Neutrophil (primary cell): ENCODE results near the gene GIPC2.
A peak's percentile ranks its signal among the peaks of the same experiment; 100 is the strongest.

Source experiments
- H3K27ac ChIP-seq: fragments of 200-600 bp; sonication (generic); 2 replicates; pipeline ENCODE4 v1.5.1; 2016; ENCODE audit warnings: mild to moderate bottlenecking, moderate library complexity
- H3K27me3 ChIP-seq: fragments of 200-600 bp; sonication (generic); 2 replicates; pipeline ENCODE4 v1.6.0; 2016; ENCODE audit warnings: mild to moderate bottlenecking
- H3K36me3 ChIP-seq: fragments of 200-600 bp; sonication (generic); 2 replicates; pipeline ENCODE4 v1.5.1; 2017
- H3K4me1 ChIP-seq, 2 experiments: fragments of 200-600 bp in 1 of 2; sonication (generic) in 1 of 2; 1 replicate in 1 of 2; 2 replicates in 1 of 2; pipeline versions ENCODE4 v1.5.1 to v1.6.1; 2013 to 2016; ENCODE audit warnings: low read depth in 1 of 2, low read length in 1 of 2, mild to moderate bottlenecking in 1 of 2, moderate library complexity in 1 of 2; ENCODE audit not compliant: control insufficient read depth in 1 of 2, insufficient read depth in 1 of 2
- H3K4me3 ChIP-seq, 2 experiments: fragments of 200-600 bp in 1 of 2; sonication (generic) in 1 of 2; 1 replicate in 1 of 2; 2 replicates in 1 of 2; pipeline ENCODE4 v1.5.1; 2013 to 2016; ENCODE audit warnings: low read depth in 1 of 2, low read length in 1 of 2, mild to moderate bottlenecking in 1 of 2, moderate library complexity in 1 of 2
- H3K9me3 ChIP-seq: fragments of 200-600 bp; sonication (generic); 2 replicates; pipeline ENCODE4 v1.5.1; 2016
- TF ChIP-seq, protein P1 (sequence below): fragments of 200-600 bp; sonication (generic); IDR thresholded peaks from 2 replicates; pipeline ENCODE4 v1.5.1; 2016; ENCODE audit warnings: antibody characterized with exemption

Gene GIPC2

DNA sequence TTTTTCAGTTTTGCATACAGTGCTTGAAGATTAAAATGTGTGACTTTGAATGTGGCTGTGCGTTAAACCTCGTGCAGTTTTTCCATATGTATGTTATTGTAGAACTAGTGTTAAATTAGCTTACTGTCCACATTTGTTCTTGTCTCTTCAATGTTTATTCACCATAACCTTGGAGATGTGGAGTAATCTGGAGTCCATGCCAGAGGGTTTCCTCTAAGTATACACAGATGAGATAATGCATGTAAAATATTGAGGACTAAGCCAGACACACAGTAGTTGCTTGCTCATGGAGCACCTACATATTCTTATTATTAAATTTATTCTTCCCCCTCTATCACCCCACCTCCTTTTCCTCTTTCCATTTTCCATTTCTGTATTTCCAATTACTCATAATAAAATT, 7.7 kb upstream of the GIPC2 start:
- no peak overlapping the region for H3K27ac ChIP-seq
- TF ChIP-seq, protein P1, sequence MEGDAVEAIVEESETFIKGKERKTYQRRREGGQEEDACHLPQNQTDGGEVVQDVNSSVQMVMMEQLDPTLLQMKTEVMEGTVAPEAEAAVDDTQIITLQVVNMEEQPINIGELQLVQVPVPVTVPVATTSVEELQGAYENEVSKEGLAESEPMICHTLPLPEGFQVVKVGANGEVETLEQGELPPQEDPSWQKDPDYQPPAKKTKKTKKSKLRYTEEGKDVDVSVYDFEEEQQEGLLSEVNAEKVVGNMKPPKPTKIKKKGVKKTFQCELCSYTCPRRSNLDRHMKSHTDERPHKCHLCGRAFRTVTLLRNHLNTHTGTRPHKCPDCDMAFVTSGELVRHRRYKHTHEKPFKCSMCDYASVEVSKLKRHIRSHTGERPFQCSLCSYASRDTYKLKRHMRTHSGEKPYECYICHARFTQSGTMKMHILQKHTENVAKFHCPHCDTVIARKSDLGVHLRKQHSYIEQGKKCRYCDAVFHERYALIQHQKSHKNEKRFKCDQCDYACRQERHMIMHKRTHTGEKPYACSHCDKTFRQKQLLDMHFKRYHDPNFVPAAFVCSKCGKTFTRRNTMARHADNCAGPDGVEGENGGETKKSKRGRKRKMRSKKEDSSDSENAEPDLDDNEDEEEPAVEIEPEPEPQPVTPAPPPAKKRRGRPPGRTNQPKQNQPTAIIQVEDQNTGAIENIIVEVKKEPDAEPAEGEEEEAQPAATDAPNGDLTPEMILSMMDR, result no peak
- no peaks in the 10 kb centered on the region for H3K4me1 ChIP-seq

DNA sequence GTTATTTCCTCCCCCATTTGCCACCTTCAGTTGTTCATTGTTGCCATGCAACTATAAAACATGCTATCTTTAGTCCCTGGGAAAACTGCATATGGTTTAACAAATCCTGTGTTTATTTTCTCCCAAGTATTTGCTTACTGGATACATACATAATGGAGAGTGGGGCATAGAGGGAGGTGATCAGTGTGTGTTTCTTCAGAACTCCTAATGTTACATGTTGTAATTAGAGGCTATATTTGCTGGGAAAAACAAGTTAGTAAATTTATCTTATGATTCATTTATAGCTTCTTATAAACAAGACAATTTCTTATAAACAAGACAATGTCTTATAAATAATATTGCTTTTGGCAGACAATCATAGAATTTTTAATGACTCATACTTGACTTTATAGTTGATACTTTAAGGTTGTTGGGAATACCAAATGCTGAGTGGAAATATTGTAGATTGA, 7.3 kb upstream of the GIPC2 start:
- Histone ChIP-seq H3K4me3 (no peak overlapping the region), H3K27ac (no peak overlapping the region), H3K9me3 (no peaks in the 10 kb centered on the region), H3K27me3 (peaks cover 9% of the 10 kb centered on the region), H3K36me3 (no peaks in the 10 kb centered on the region), H3K4me1 (no peaks in the 10 kb centered on the region)
- TF ChIP-seq, protein P1, result no peak

More for the DNA sequence above, 7.7 kb upstream of the GIPC2 start:
- Histone ChIP-seq H3K4me3 (no peak overlapping the region), H3K9me3 (no peaks in the 10 kb centered on the region), H3K36me3 (no peaks in the 10 kb centered on the region), H3K27me3 (peaks cover 5% of the 10 kb centered on the region)

DNA sequence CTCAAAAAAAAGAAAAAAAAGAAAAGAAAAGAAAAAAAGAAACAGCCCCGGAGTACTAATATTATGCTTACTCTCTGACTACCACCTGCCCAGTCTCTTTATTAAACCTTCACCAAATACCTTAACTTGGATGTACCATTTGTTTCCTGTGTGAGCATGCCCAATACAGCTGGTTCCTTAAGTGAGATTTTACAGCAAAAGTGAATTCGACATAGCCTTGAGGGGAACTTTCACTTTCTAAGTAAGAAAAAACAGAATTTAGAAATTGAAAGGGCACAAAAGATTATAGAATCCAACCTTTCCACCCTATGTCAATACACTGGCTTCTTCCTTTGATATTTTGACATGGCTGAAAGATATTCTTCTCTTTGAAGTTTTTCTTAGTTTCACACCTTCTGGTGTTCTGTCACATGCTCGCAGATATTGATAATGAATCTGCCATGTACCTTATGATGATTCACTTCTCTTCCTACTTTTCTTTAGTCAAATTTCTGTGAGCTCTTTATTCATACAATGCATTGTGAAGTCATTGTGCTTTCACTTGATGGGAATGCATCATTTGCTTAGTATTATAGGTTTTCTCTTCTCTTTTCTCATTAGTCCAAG, 5.2 kb upstream of the GIPC2 start:
- H3K4me3 ChIP-seq, result no peak overlapping the region
- H3K27me3 ChIP-seq, result peaks cover 30% of the 10 kb centered on the region
- H3K4me1 ChIP-seq, result peaks cover 3 to 4% of the 10 kb centered on the region in 2 experiments
- no peaks in the 10 kb centered on the region for H3K36me3 ChIP-seq
- no peaks in the 10 kb centered on the region for H3K9me3 ChIP-seq
- TF ChIP-seq, protein P1, result no peak
- no peak overlapping the region for H3K27ac ChIP-seq

DNA sequence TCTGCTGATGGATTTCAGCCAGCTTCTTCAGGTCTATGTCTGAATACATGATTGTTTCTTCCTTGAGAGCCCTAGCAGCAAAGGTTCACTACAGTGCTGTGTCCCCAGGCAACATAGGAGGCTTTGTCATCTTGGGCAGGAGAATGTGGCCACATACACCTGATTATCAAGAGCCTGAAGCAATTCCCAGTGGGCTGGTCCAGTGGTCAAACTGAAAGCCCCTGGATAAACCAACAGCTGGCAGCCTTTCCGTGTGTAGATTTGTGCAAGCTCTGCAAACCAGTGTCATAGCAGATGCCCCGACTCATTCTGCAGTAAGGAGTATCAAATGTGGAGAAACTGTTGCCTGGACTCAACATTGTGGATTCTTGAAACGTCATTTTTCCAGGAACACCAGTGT, 2.3 kb upstream of the GIPC2 start:
- Histone ChIP-seq H3K27me3 (peaks cover 59% of the 10 kb centered on the region), H3K4me3 (no peak overlapping the region)
- TF ChIP-seq, protein P1, result no peak

DNA sequence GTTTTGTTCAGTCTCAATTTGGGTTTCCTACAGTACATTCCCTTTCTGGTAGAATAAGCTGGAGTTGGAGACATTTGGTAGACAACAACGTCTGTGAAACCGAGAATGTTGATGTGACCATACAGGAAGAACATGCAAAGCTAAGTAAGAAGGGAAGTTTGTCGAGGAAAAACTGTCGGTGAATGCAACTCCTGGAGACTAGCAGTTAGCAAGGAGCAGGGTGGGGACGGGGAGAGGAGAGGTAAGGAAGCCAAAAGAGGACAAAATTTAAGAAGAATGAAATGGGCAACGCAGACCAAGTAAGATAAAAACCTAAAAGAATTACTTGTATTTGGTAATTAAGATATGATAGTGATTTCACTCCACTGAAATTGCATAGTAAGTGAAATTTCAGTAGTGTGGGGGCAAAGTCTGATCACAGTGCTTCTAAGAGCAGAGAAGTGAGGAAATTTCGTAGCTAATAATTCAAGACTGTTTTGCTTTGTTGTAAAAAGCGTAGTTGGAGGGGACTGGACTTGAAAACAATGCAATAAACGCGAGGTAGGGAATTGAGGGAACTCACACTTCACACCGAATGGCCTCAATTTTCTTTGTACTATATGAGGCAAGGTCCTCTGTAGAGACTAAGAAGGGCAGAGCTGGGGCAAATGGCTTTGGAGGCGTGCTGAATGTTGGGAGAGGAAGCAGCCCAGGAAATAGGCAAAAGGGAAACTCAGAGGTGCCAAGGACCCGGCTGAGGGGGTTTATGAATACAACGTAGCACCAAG, 787 bp upstream of the GIPC2 start:
- peaks cover 14% of the 10 kb centered on the region in 2 experiments for H3K4me1 ChIP-seq
- TF ChIP-seq, protein P1, result no peak
- H3K36me3 ChIP-seq, result no peaks in the 10 kb centered on the region
- H3K4me3 ChIP-seq, result peak overlapping the region in 1 of 2 experiments; percentile 20
- H3K27ac ChIP-seq, result no peak overlapping the region
- no peaks in the 10 kb centered on the region for H3K9me3 ChIP-seq
- H3K27me3 ChIP-seq, result peaks cover 70% of the 10 kb centered on the region

More for the DNA sequence above, 2.3 kb upstream of the GIPC2 start:
- Histone ChIP-seq H3K36me3 (no peaks in the 10 kb centered on the region), H3K4me1 (peaks cover 14% of the 10 kb centered on the region in 2 experiments), H3K27ac (no peak overlapping the region), H3K9me3 (no peaks in the 10 kb centered on the region)
